Liver (tissue), 9 donors: ENCODE measurements around the gene TACSTD2. TPM values are rescaled to one million over a fixed set of nuclear protein-coding genes. Genes with fewer than 3 reads are reported as not detected.

ENCODE experiments used
- DNase-seq: peaks from one replicate; pipeline ENCODE4 v3.0.0-alpha.2; 2017; ENCODE audit warnings: low spot score
- H3K27ac ChIP-seq, 2 donors: one replicate each; pipeline ENCODE4 v1.7.0; 2013; ENCODE audit warnings: inconsistent platforms in 2 of 2, low read length in 2 of 2, control low read depth in 1 of 2, low read depth in 1 of 2, mild to moderate bottlenecking in 1 of 2
- H3K27me3 ChIP-seq, 4 donors: one replicate each; pipeline versions ENCODE4 v1.6.1 to v1.7.0; 2013; ENCODE audit warnings: low read length in 3 of 4, inconsistent platforms in 1 of 4, mild to moderate bottlenecking in 1 of 4, moderate library complexity in 1 of 4; ENCODE audit not compliant: control insufficient read depth in 4 of 4, insufficient read depth in 4 of 4
- H3K36me3 ChIP-seq, 4 donors: one replicate each; pipeline versions ENCODE4 v1.6.1 to v1.7.0; 2013; ENCODE audit warnings: low read length in 3 of 4, mild to moderate bottlenecking in 3 of 4, low read depth in 1 of 4, moderate library complexity in 1 of 4; ENCODE audit not compliant: control insufficient read depth in 4 of 4, insufficient read depth in 3 of 4
- H3K4me1 ChIP-seq, 4 donors: one replicate each; pipeline versions ENCODE4 v1.6.1 to v1.7.0; 2013; ENCODE audit warnings: low read length in 3 of 4, mild to moderate bottlenecking in 3 of 4, moderate library complexity in 1 of 4; ENCODE audit not compliant: control insufficient read depth in 4 of 4, insufficient read depth in 4 of 4
- H3K4me3 ChIP-seq, 3 donors: one replicate each; pipeline versions ENCODE4 v1.6.1 to v1.7.0; 2013; ENCODE audit warnings: low read length in 3 of 3, control low read depth in 1 of 3, low read depth in 1 of 3, mild to moderate bottlenecking in 1 of 3
- H3K9ac ChIP-seq, 2 donors: one replicate each; pipeline ENCODE4 v1.7.0; 2013; ENCODE audit warnings: low read length in 2 of 2, mild to moderate bottlenecking in 2 of 2, moderate library complexity in 2 of 2, control low read depth in 1 of 2, low read depth in 1 of 2
- H3K9me3 ChIP-seq, 4 donors: one replicate each; pipeline versions ENCODE4 v1.6.1 to v1.7.0; 2013; ENCODE audit warnings: low read length in 3 of 4; ENCODE audit not compliant: control insufficient read depth in 4 of 4
- FOXA2 ChIP-seq: IDR thresholded peaks from 2 replicates; pipeline ENCODE4 v1.6.1; 2016; ENCODE audit warnings: antibody characterized with exemption
- GABPA ChIP-seq, 2 donors: IDR thresholded peaks in 1 of 2; conservative IDR thresholded peaks in 1 of 2; 2 replicates each; pipeline ENCODE4 v1.6.1; 2016; ENCODE audit warnings: antibody characterized with exemption in 2 of 2, mild to moderate bottlenecking in 1 of 2, moderate library complexity in 1 of 2
- HNF4A ChIP-seq, 2 donors: conservative IDR thresholded peaks; 2 replicates each; pipeline ENCODE4 v1.6.1; 2016; ENCODE audit warnings: antibody characterized with exemption in 2 of 2, mild to moderate bottlenecking in 2 of 2
- NR2F2 ChIP-seq: IDR thresholded peaks from 2 replicates; pipeline ENCODE4 v1.6.1; 2016; ENCODE audit warnings: antibody characterized with exemption
- RAD21 ChIP-seq, 2 donors: IDR thresholded peaks; 2 replicates each; pipeline ENCODE4 v1.6.1; 2016; ENCODE audit warnings: antibody characterized with exemption in 2 of 2, mild to moderate bottlenecking in 2 of 2
- REST ChIP-seq: IDR thresholded peaks from 2 replicates; pipeline ENCODE4 v1.6.1; 2016; ENCODE audit warnings: antibody characterized with exemption, mild to moderate bottlenecking
- YY1 ChIP-seq: IDR thresholded peaks from 2 replicates; pipeline ENCODE4 v1.6.1; 2016; ENCODE audit warnings: antibody characterized with exemption, mild to moderate bottlenecking
- ZBTB33 ChIP-seq: IDR thresholded peaks from 2 replicates; pipeline ENCODE4 v1.6.1; 2016; ENCODE audit warnings: antibody characterized with exemption
- WGBS: extraction: QIAGEN DNeasy Blood & Tissue Kit; methylation state at CpG from one replicate; pipeline ENCODE4 v1.1.7; 2013; 5-methylcytosine and 5-hydroxymethylcytosine counted together
- polyA plus RNA-seq, 2 donors: library from polyadenylated mRNA; stranded (reverse) in 1 of 2; unstranded in 1 of 2; fragments of 200-250 nt in 1 of 2; fragments of >200 nt in 1 of 2; fragmentation: Nextera tagmentation in 1 of 2; extraction: Ambion mirVana in 1 of 2; gene quantifications; one replicate each; pipeline versions ENCODE4 v1.2.1 to v1.2.3, GENCODE V29; 2013 to 2015
- total RNA-seq, 2 donors: library from RNA; depleted of rRNA; stranded (reverse); fragments of >200 nt; gene quantifications; one replicate each; pipeline ENCODE4 v1.2.3, GENCODE V29; 2014
- donor health status: healthy.
- donor health status: healthy.
- donor health status: healthy.
- donor health status: healthy.
- donor health status: healthy.

The TACSTD2 gene
- total and polyA plus RNA-seq, 4 donors, result 0.61 to 1.5 (median 1.1) TPM

GRCh38 chr1:58574816-58575215 is 2.2 kb downstream of the TACSTD2 start:
- Histone ChIP-seq H3K27me3 (peaks cover 2 to 14% (median 5%) of the 10 kb centered on the region in 4 donors), H3K4me3 (no peak overlapping the region), H3K36me3 (no peaks in the 10 kb centered on the region), H3K9me3 (no peaks in the 10 kb centered on the region), H3K27ac (no peak overlapping the region), H3K9ac (no peak overlapping the region), H3K4me1 (peaks cover 0 to 17% (median 6%) of the 10 kb centered on the region in 4 donors)
- no peak for DNase-seq
- 79% methylated on average over 2 of the region's 2 CpGs for WGBS
- TF ChIP-seq REST, result no peak
- no peak for TF ChIP-seq YY1

DNA sequence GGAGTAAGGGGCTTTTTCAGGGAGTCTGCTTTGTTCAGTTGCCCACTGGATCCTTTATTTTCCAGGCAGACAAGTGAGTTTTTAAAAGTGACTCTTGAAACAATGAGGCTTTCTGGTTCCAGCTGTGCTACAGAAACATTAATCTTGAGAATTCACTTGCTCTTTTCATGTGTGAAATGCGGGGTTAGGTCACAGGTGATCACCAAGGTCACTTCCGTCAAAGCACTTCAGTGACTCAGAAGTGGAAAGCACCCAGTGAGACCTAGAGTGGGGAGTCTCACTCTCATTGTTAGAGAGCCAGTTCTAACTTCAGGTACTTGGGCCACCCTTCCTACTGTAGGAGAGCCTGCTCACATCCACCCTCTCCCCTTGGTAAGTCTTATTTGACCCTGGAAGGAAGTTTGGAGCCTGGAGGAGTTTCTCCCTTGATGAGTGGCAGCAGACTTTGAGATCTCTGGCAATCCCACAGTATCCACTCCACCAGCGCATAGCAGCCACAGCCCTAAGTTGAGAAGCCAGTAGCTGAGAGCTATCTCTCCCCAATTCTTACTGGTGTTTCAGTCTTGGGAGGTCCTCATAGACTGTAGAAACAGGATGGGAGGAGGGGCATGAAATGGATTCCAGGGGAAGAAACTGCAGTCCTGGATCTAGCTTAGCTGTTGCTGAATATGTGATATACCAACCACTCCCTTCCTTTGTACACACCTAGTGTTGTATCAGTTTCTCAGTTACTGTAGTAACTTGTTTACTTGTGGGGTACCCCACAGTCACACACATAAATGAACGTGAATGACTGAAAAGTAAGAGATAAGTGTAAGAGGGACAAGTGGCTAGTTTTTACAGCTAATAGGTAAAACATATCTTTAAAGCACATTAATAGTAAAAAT is 3.1 kb downstream of the TACSTD2 start:
- no peaks in the 10 kb centered on the region for H3K9me3 ChIP-seq
- no peak for DNase-seq
- H3K4me3 ChIP-seq, result no peak overlapping the region
- no peak overlapping the region for H3K27ac ChIP-seq
- no peaks in the 10 kb centered on the region for H3K36me3 ChIP-seq
- H3K9ac ChIP-seq, result no peak overlapping the region
- peaks cover 2 to 14% (median 5%) of the 10 kb centered on the region in 4 donors for H3K27me3 ChIP-seq
- WGBS, result 60% methylated on average over 4 of the region's 4 CpGs
- TF ChIP-seq ZBTB33 (no peak), NR2F2 (no peak), HNF4A (conservative IDR thresholded peaks at IDR 0.05) (no peak), FOXA2 (no peak), RAD21 (IDR thresholded peaks at IDR 0.05) (no peak)
- H3K4me1 ChIP-seq, result peaks cover 0 to 17% (median 6%) of the 10 kb centered on the region in 4 donors

- H3K27me3 ChIP-seq, result peaks cover 2 to 14% (median 5%) of the 10 kb centered on the region in 4 donors
- DNase-seq, result no peak
- H3K4me3 ChIP-seq, result no peak overlapping the region
- no peak overlapping the region for H3K27ac ChIP-seq
- no peak for TF ChIP-seq GABPA (IDR thresholded peaks at IDR 0.05 in 1 of 2, conservative IDR thresholded peaks at IDR 0.05 in 1 of 2)
- peaks cover 0 to 17% (median 6%) of the 10 kb centered on the region in 4 donors for H3K4me1 ChIP-seq
- H3K9me3 ChIP-seq, result no peaks in the 10 kb centered on the region
- 74% methylated on average over 2 of the region's 2 CpGs for WGBS
- H3K36me3 ChIP-seq, result no peaks in the 10 kb centered on the region
- no peak overlapping the region for H3K9ac ChIP-seq
Measured at GRCh38 chr1:58573138-58573537, 3.9 kb downstream of the TACSTD2 start.
